ENCODE data around the gene LKAAEAR1.

Gene LKAAEAR1

GRCh38 chr20:64036346-64037198 is 47.6 kb downstream of the LKAAEAR1 start:
- no peak for TF ChIP-seq CTCF (IDR thresholded peaks at IDR 0.05)
- Histone ChIP-seq H3K4me3 (no peak overlapping the region), H3K27ac (no peak overlapping the region)
- no peak for DNase-seq (ENCODE audit: low spot score)

- H3K4me3 ChIP-seq, result no peak within 1 kb of the TSS
- no peak within 1 kb of the TSS for H3K27ac ChIP-seq
- TF ChIP-seq CTCF (IDR thresholded peaks at IDR 0.05), result no peak
- no peak for DNase-seq (ENCODE audit: low spot score)
Measured at GRCh38 chr20:64035933-64036345, 48.3 kb downstream of the LKAAEAR1 start, which contains the start of gene C20orf204. Gene C20orf204 (plus strand): TSS chr20:64036182. CDS start chr20:64036324, 142 bp downstream.

- Histone ChIP-seq H3K4me3 (no peak overlapping the region), H3K27ac (no peak overlapping the region)
- no peak for DNase-seq (ENCODE audit: low spot score)
- no peak for TF ChIP-seq CTCF (IDR thresholded peaks at IDR 0.05)
Measured at GRCh38 chr20:64035066-64035932, 48.9 kb downstream of the LKAAEAR1 start.

GRCh38 chr20:64033981-64034493 is 50.2 kb downstream of the LKAAEAR1 start:
- no peak for DNase-seq (ENCODE audit: low spot score)
- H3K4me3 ChIP-seq, result no peak overlapping the region
- TF ChIP-seq CTCF (IDR thresholded peaks at IDR 0.05), result no peak
- no peak overlapping the region for H3K27ac ChIP-seq

All from coronary artery (tissue), 2 donors.